ENCODE results near the gene TMTC1.
A peak's percentile ranks its signal among the peaks of the same experiment; 100 is the strongest.

Gene TMTC1

GRCh38 chr12:29709054-29709453, 74.7 kb downstream of the TMTC1 start:
- Histone ChIP-seq H2BK120ac (ENCODE audit: insufficient read depth, low read length, poor library complexity) (no peak overlapping the region), H3K27me3 (ENCODE audit: insufficient read depth, low read length) (no peaks in the 10 kb centered on the region), H3K23ac (ENCODE audit: low read length) (no peak overlapping the region), H3K9ac (ENCODE audit: low read length) (no peak overlapping the region), H2BK12ac (ENCODE audit: low read length) (no peak overlapping the region), H3K27ac (ENCODE audit: low read depth, low read length) (no peak overlapping the region), H4K8ac (ENCODE audit: low read depth, low read length) (no peak overlapping the region), H3K4ac (ENCODE audit: low read depth, low read length) (no peak overlapping the region), H3K18ac (ENCODE audit: low read length) (no peak overlapping the region), H2BK5ac (ENCODE audit: low read depth, low read length, poor library complexity) (no peak overlapping the region), H3K4me3 (ENCODE audit: low read depth, low read length) (no peak overlapping the region), H3K79me2 (ENCODE audit: control insufficient read depth, insufficient read depth, low read length, poor library complexity) (no peaks in the 10 kb centered on the region), H3K4me1 (ENCODE audit: control insufficient read depth in 1 of 2, insufficient read depth in 2 of 2, low read length in 2 of 2) (peaks cover 1 to 5% of the 10 kb centered on the region in 2 experiments), H3K36me3 (ENCODE audit: control insufficient read depth in 1 of 2, insufficient read depth in 2 of 2, low read length in 2 of 2) (no peaks in the 10 kb centered on the region), H3K79me1 (ENCODE audit: low read length) (no peaks in the 10 kb centered on the region), H3K9me3 (ENCODE audit: insufficient read depth, low read depth, low read length) (no peaks in the 10 kb centered on the region), H3K14ac (ENCODE audit: low read length) (no peak overlapping the region), H4K12ac (ENCODE audit: low read depth, low read length) (no peak overlapping the region), H2AFZ (ENCODE audit: insufficient read depth, low read length, poor library complexity) (no peak overlapping the region), H2AK5ac (ENCODE audit: low read length) (no peak overlapping the region), H3K4me2 (ENCODE audit: low read length) (no peak overlapping the region), H4K91ac (ENCODE audit: low read depth, low read length) (no peak overlapping the region)
- DNase-seq = no peak

GRCh38 chr12:29707846-29708245, 75.9 kb downstream of the TMTC1 start:
- Histone ChIP-seq H2AFZ (ENCODE audit: insufficient read depth, low read length, poor library complexity) (no peak overlapping the region), H3K9me3 (ENCODE audit: insufficient read depth, low read depth, low read length) (no peaks in the 10 kb centered on the region), H2AK5ac (ENCODE audit: low read length) (no peak overlapping the region), H3K23ac (ENCODE audit: low read length) (no peak overlapping the region), H3K36me3 (ENCODE audit: control insufficient read depth in 1 of 2, insufficient read depth in 2 of 2, low read length in 2 of 2) (no peaks in the 10 kb centered on the region), H2BK120ac (ENCODE audit: insufficient read depth, low read length, poor library complexity) (no peak overlapping the region), H3K14ac (ENCODE audit: low read length) (no peak overlapping the region), H4K8ac (ENCODE audit: low read depth, low read length) (no peak overlapping the region), H3K27me3 (ENCODE audit: insufficient read depth, low read length) (no peaks in the 10 kb centered on the region), H3K79me2 (ENCODE audit: control insufficient read depth, insufficient read depth, low read length, poor library complexity) (no peaks in the 10 kb centered on the region), H3K18ac (ENCODE audit: low read length) (no peak overlapping the region), H3K9ac (ENCODE audit: low read length) (no peak overlapping the region), H4K12ac (ENCODE audit: low read depth, low read length) (no peak overlapping the region), H3K4me3 (ENCODE audit: low read depth, low read length) (no peak overlapping the region), H2BK5ac (ENCODE audit: low read depth, low read length, poor library complexity) (no peak overlapping the region), H3K4ac (ENCODE audit: low read depth, low read length) (no peak overlapping the region), H4K91ac (ENCODE audit: low read depth, low read length) (no peak overlapping the region), H3K27ac (ENCODE audit: low read depth, low read length) (no peak overlapping the region), H3K4me1 (ENCODE audit: control insufficient read depth in 1 of 2, insufficient read depth in 2 of 2, low read length in 2 of 2) (peaks cover 1 to 5% of the 10 kb centered on the region in 2 experiments), H2BK12ac (ENCODE audit: low read length) (no peak overlapping the region), H3K4me2 (ENCODE audit: low read length) (no peak overlapping the region), H3K79me1 (ENCODE audit: low read length) (no peaks in the 10 kb centered on the region)
- no peak for DNase-seq
- WGBS (ENCODE audit: extremely low coverage, insufficient coverage, insufficient read length) = no CpG with 5 or more reads among the region's 2 CpGs

- H4K91ac ChIP-seq (ENCODE audit: low read depth, low read length) = no peak overlapping the region
- no peaks in the 10 kb centered on the region for H3K36me3 ChIP-seq (ENCODE audit: control insufficient read depth in 1 of 2, insufficient read depth in 2 of 2, low read length in 2 of 2)
- no peak overlapping the region for H4K12ac ChIP-seq (ENCODE audit: low read depth, low read length)
- H2AFZ ChIP-seq (ENCODE audit: insufficient read depth, low read length, poor library complexity) = no peak overlapping the region
- H2BK12ac ChIP-seq (ENCODE audit: low read length) = no peak overlapping the region
- H3K9me3 ChIP-seq (ENCODE audit: insufficient read depth, low read depth, low read length) = no peaks in the 10 kb centered on the region
- no peak overlapping the region for H4K8ac ChIP-seq (ENCODE audit: low read depth, low read length)
- no peak overlapping the region for H3K4me2 ChIP-seq (ENCODE audit: low read length)
- no peak overlapping the region for H3K18ac ChIP-seq (ENCODE audit: low read length)
- peaks cover 1 to 5% of the 10 kb centered on the region in 2 experiments for H3K4me1 ChIP-seq (ENCODE audit: control insufficient read depth in 1 of 2, insufficient read depth in 2 of 2, low read length in 2 of 2)
- no peaks in the 10 kb centered on the region for H3K27me3 ChIP-seq (ENCODE audit: insufficient read depth, low read length)
- H2BK120ac ChIP-seq (ENCODE audit: insufficient read depth, low read length, poor library complexity) = no peak overlapping the region
- H3K14ac ChIP-seq (ENCODE audit: low read length) = no peak overlapping the region
- H3K9ac ChIP-seq (ENCODE audit: low read length) = no peak overlapping the region
- no peak overlapping the region for H2AK5ac ChIP-seq (ENCODE audit: low read length)
- H3K79me1 ChIP-seq (ENCODE audit: low read length) = no peaks in the 10 kb centered on the region
- DNase-seq = no peak
- no peak overlapping the region for H2BK5ac ChIP-seq (ENCODE audit: low read depth, low read length, poor library complexity)
- H3K4ac ChIP-seq (ENCODE audit: low read depth, low read length) = no peak overlapping the region
- no peaks in the 10 kb centered on the region for H3K79me2 ChIP-seq (ENCODE audit: control insufficient read depth, insufficient read depth, low read length, poor library complexity)
- H3K23ac ChIP-seq (ENCODE audit: low read length) = no peak overlapping the region
- peak overlapping the region; percentile 64 for H3K27ac ChIP-seq (ENCODE audit: low read depth, low read length)
- H3K4me3 ChIP-seq (ENCODE audit: low read depth, low read length) = no peak overlapping the region
- WGBS (ENCODE audit: extremely low coverage, insufficient coverage, insufficient read length) = no CpG with 5 or more reads among the region's 2 CpGs
Measured at GRCh38 chr12:29706311-29706710, 77.4 kb downstream of the TMTC1 start.

- Histone ChIP-seq H3K9me3 (ENCODE audit: insufficient read depth, low read depth, low read length) (peaks cover 1% of the 10 kb centered on the region), H3K23ac (ENCODE audit: low read length) (no peak overlapping the region), H3K4ac (ENCODE audit: low read depth, low read length) (no peak overlapping the region), H2BK120ac (ENCODE audit: insufficient read depth, low read length, poor library complexity) (no peak overlapping the region), H4K8ac (ENCODE audit: low read depth, low read length) (no peak overlapping the region), H3K9ac (ENCODE audit: low read length) (no peak overlapping the region), H2AFZ (ENCODE audit: insufficient read depth, low read length, poor library complexity) (no peak overlapping the region), H4K12ac (ENCODE audit: low read depth, low read length) (no peak overlapping the region), H2BK12ac (ENCODE audit: low read length) (no peak overlapping the region), H3K79me1 (ENCODE audit: low read length) (no peaks in the 10 kb centered on the region), H3K79me2 (ENCODE audit: control insufficient read depth, insufficient read depth, low read length, poor library complexity) (no peaks in the 10 kb centered on the region), H3K4me1 (ENCODE audit: control insufficient read depth in 1 of 2, insufficient read depth in 2 of 2, low read length in 2 of 2) (peaks cover 1 to 7% of the 10 kb centered on the region in 2 experiments), H3K27me3 (ENCODE audit: insufficient read depth, low read length) (no peaks in the 10 kb centered on the region), H3K36me3 (ENCODE audit: control insufficient read depth in 1 of 2, insufficient read depth in 2 of 2, low read length in 2 of 2) (no peaks in the 10 kb centered on the region), H3K4me3 (ENCODE audit: low read depth, low read length) (no peak overlapping the region), H2BK5ac (ENCODE audit: low read depth, low read length, poor library complexity) (no peak overlapping the region), H4K91ac (ENCODE audit: low read depth, low read length) (no peak overlapping the region), H3K14ac (ENCODE audit: low read length) (no peak overlapping the region), H2AK5ac (ENCODE audit: low read length) (no peak overlapping the region), H3K27ac (ENCODE audit: low read depth, low read length) (no peak overlapping the region), H3K18ac (ENCODE audit: low read length) (no peak overlapping the region), H3K4me2 (ENCODE audit: low read length) (no peak overlapping the region)
- DNase-seq = no peak
- WGBS (ENCODE audit: extremely low coverage, insufficient coverage, insufficient read length) = no CpG with 5 or more reads among the region's 2 CpGs
Measured at GRCh38 chr12:29703528-29703927, 80.2 kb downstream of the TMTC1 start.

Data from trophoblast cell (in vitro differentiated cells and primary cell).